ENCODE data around the gene SGO2. TPM values are rescaled to one million over a fixed set of nuclear protein-coding genes. Genes with fewer than 3 reads are reported as not detected.

SGO2 gene
- total and polyA plus RNA-seq, 2 of the 13 experiments (the other 11 are each of a cell fraction or from before 2014, with no cell fraction given), result 5.1 to 16.2 TPM

GRCh38 chr2:200585340-200585729, 59.3 kb downstream of the SGO2 start:
- H3K4me3 ChIP-seq (replicated peaks in 1 of 3; ENCODE audit: insufficient read depth in 1 of 3, low read depth in 2 of 3, low read length in 3 of 3), result peak overlapping the region; percentile 56 to 76 (median 57)
- H3K9me3 ChIP-seq (ENCODE audit: low read length), result no peaks in the 10 kb centered on the region
- FAIRE-seq (no peak), DNase-seq (ENCODE audit: low spot score) (no peak), ATAC-seq (no peak)
- peaks cover 0 to 1% of the 10 kb centered on the region in 2 experiments; a peak in 1 of 5 replicates for H3K36me3 ChIP-seq (replicated peaks in 1 of 2; ENCODE audit: control insufficient read depth in 1 of 2, insufficient read depth in 2 of 2, low read length in 2 of 2)
- H3K4me2 ChIP-seq (ENCODE audit: low read depth, low read length), result peak overlapping the region; percentile 97
- no peaks in the 10 kb centered on the region for H3K79me2 ChIP-seq (ENCODE audit: insufficient read depth, low read length)
- H3K27me3 ChIP-seq (ENCODE audit: control insufficient read depth in 1 of 2, insufficient read depth in 2 of 2, low read length in 2 of 2), result no peaks in the 10 kb centered on the region; a peak in 1 of 5 replicates
- H3K27ac ChIP-seq (ENCODE audit: extremely low read length, insufficient read depth, low read length), result peak overlapping the region; percentile 39
- POLR2A ChIA-PET, result interaction anchor here (0.6 to 4.6 kb wide), 23 partner anchors 10 to 304 kb away, joined by 3 to 73 read pairs (median 6); partner anchors contain the start of genes CLK1, KCTD18, NIF3L1 and PPIL3
- BruUV-seq (replicated peaks), result no TSS peak
- peak overlapping the region; percentile 46 for H3K9ac ChIP-seq (ENCODE audit: insufficient read depth, low read depth, low read length)
- WGBS (ENCODE audit: low lambda C conversion rate), result 13% methylated on average over 2 of the region's 2 CpGs
- CTCF ChIA-PET (ENCODE audit: low intra/inter-chr PET ratio, low total read pairs), result interaction anchor here (0.6 to 2.1 kb wide), 2 partner anchors 117 to 611 kb away, joined by 3 to 7 read pairs; no protein-coding TSS in a partner anchor
- H4K20me1 ChIP-seq (ENCODE audit: insufficient read depth, low read length), result no peaks in the 10 kb centered on the region
- in situ Hi-C loops (cut with HindIII; ENCODE audit: extremely low pct_ligation_motif_present, low pct_unique_long_range_greater_than_20kb), result loop anchor here (5.0 kb wide), 1 partner anchor 72 kb away; no protein-coding TSS in a partner anchor
- peaks cover 37% of the 10 kb centered on the region for H3K4me1 ChIP-seq (ENCODE audit: insufficient read depth, low read length)
- H2AFZ ChIP-seq (ENCODE audit: low read length), result peak overlapping the region; percentile 91
- intact Hi-C loops (cut with micrococcal nuclease; ENCODE audit: unreplicated experiment), result loop anchor here (5.0 kb wide), 1 partner anchor 42 kb away; no protein-coding TSS in a partner anchor
- TF ChIP-seq ZNF850 (CRISPR knock-in tag; conservative IDR thresholded peaks at IDR 0.05) (no peak), ZFX (CRISPR knock-in tag; IDR thresholded peaks at IDR 0.05; ENCODE audit: low read depth) (no peak), ZBTB40 (IDR thresholded peaks at IDR 0.05) (peak; percentile 94), ZBTB40 (CRISPR knock-in tag; IDR thresholded peaks at IDR 0.05) (no peak), BHLHE40 (IDR thresholded peaks at IDR 0.05; ENCODE audit: low read length) (no peak), ZNF589 (CRISPR knock-in tag; conservative IDR thresholded peaks at IDR 0.05) (0 out of 2 replicates have a peak, but pooled peaks have one; percentile 16), ZNF383 (CRISPR knock-in tag; IDR thresholded peaks at IDR 0.05; ENCODE audit: borderline replicate concordance) (no peak), GLI4 (CRISPR knock-in tag; IDR thresholded peaks at IDR 0.05; ENCODE audit: borderline replicate concordance) (no peak), CERS6 (CRISPR knock-in tag; IDR thresholded peaks at IDR 0.05) (no peak), ZNF234 (CRISPR knock-in tag; conservative IDR thresholded peaks at IDR 0.05) (no peak), ZNF564 (CRISPR knock-in tag; IDR thresholded peaks at IDR 0.05) (0 out of 2 replicates have a peak, but pooled peaks have one; percentile 34), HNRNPL (IDR thresholded peaks at IDR 0.05; ENCODE audit: low read depth, low read length) (no peak), ELF4 (CRISPR knock-in tag; IDR thresholded peaks at IDR 0.05; ENCODE audit: borderline replicate concordance) (no peak), TOE1 (CRISPR knock-in tag; IDR thresholded peaks at IDR 0.05) (0 out of 2 replicates have a peak, but pooled peaks have one; percentile 11), HCFC1 (IDR thresholded peaks at IDR 0.05; ENCODE audit: low read depth, low read length) (no peak), SMAD3 (CRISPR knock-in tag; IDR thresholded peaks at IDR 0.05) (no peak)

All from HepG2 (cell line).